Natural killer cell (primary cell): ENCODE data around the gene SYNGR2. TPM values are rescaled to one million over a fixed set of nuclear protein-coding genes. Genes with fewer than 3 reads are reported as not detected.

Experiments
- ATAC-seq, 3 donors: fragments of 150-1000 bp in 2 of 3; fragments of 200-7000 bp in 1 of 3; cut with Tn5 transposase; 1 replicate in 1 of 3; 2 replicates in 2 of 3; pipeline ENCODE4 v1.10.0; 2021; ENCODE audit warnings: mild to moderate bottlenecking in 2 of 3, moderate library complexity in 2 of 3
- DNase-seq, 2 donors: peaks; one replicate each; pipeline versions ENCODE4 v3.0.0 to v3.0.0-alpha.2; 2013 to 2021; ENCODE audit warnings: mixed read lengths in 1 of 2
- H3K27ac ChIP-seq: one replicate; pipeline ENCODE4 v1.5.1; 2013; ENCODE audit warnings: mild to moderate bottlenecking, low read length
- H3K27me3 ChIP-seq: one replicate; pipeline ENCODE4 v1.6.1; 2013; ENCODE audit warnings: low read length; ENCODE audit not compliant: control insufficient read depth, insufficient read depth
- H3K36me3 ChIP-seq: one replicate; pipeline ENCODE4 v1.6.1; 2013; ENCODE audit warnings: low read length; ENCODE audit not compliant: control insufficient read depth, insufficient read depth
- H3K4me1 ChIP-seq: one replicate; pipeline ENCODE4 v1.6.1; 2013; ENCODE audit warnings: low read length; ENCODE audit not compliant: control insufficient read depth, insufficient read depth
- H3K4me3 ChIP-seq: one replicate; pipeline ENCODE4 v1.5.1; 2013; ENCODE audit warnings: low read length
- H3K9me3 ChIP-seq: one replicate; pipeline ENCODE4 v1.6.1; 2013; ENCODE audit warnings: low read length; ENCODE audit not compliant: control insufficient read depth, insufficient read depth
- H3K27ac Mint-ChIP-seq, 2 donors: one replicate each; pipeline ENCODE4 v1.8.0; 2022; ENCODE audit warnings: mild to moderate bottlenecking in 2 of 2, mixed read lengths in 2 of 2, moderate library complexity in 1 of 2
- H3K27me3 Mint-ChIP-seq, 2 donors: one replicate each; pipeline ENCODE4 v1.8.0; 2022; ENCODE audit warnings: low read depth in 2 of 2, mixed read lengths in 2 of 2
- H3K36me3 Mint-ChIP-seq: one replicate; pipeline ENCODE4 v1.8.0; 2022; ENCODE audit warnings: mixed read lengths
- H3K4me1 Mint-ChIP-seq, 2 donors: one replicate each; pipeline ENCODE4 v1.8.0; 2022; ENCODE audit warnings: mixed read lengths in 2 of 2
- H3K4me3 Mint-ChIP-seq: one replicate; pipeline ENCODE4 v1.8.0; 2022; ENCODE audit warnings: mild to moderate bottlenecking, moderate library complexity, mixed read lengths
- H3K9me3 Mint-ChIP-seq, 2 donors: one replicate each; pipeline ENCODE4 v1.8.0; 2022; ENCODE audit warnings: mixed read lengths in 2 of 2
- WGBS: methylation state at CpG from one replicate; pipeline ENCODE4 v1.1.7; 2013; ENCODE audit warnings: missing lambda C conversion rate; ENCODE audit not compliant: insufficient coverage; 5-methylcytosine and 5-hydroxymethylcytosine counted together
- intact Hi-C: fragments of 100-400 bp; cut with micrococcal nuclease; formaldehyde crosslinking; loops from one replicate; pipeline ENCODE4 v1.14.2; 2022
- total RNA-seq, 4 donors: library from RNA; stranded (reverse); fragments of 120-200 nt in 1 of 4; gene quantifications; one replicate each; pipeline versions ENCODE4 v1.2.3 to v1.2.4, GENCODE V29; 2013 to 2022
- TF ChIP-seq, protein P1 (sequence below): fragments of 200-600 bp; IDR thresholded peaks from one replicate; pipeline ENCODE4 v1.8.0; 2022; ENCODE audit warnings: antibody characterized with exemption

The SYNGR2 gene
- total RNA-seq, 3 donors from 2014 or later (not counting 1 experiment from before 2014, with no cell fraction given) = 41.2 to 62.1 (median 43.5) TPM

DNA sequence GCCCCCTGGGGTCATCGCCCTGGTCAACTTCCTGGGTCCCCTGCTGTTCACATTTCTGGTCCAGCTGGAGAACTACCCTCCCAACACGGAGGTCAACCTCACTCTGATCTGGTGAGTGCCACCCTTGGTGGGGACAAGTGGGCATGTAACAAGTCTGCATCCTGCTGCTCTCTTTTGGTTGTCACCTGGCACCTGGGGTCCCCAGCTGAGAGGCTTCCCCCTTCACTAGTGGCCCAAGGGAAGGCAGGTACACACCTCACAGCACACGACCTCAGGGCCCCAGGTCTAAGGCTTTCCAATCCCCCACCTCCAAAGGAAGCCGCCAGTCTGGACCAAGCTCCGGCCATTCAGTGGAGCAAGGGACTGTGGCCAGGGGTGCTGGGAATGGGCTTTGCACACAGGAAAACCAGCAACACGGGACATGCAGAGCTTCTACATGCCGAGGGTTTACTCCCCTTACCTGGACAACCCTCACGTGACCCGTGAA, 33.4 kb upstream of the SYNGR2 start:
- no peaks in the 10 kb centered on the region for H3K27me3 ChIP-seq
- DNase-seq (peak in 1 of 2 donors; percentile 18), ATAC-seq (no peak)
- Mint-ChIP-seq H3K27me3 (no peaks in the 10 kb centered on the region), H3K36me3 (peaks cover 10% of the 10 kb centered on the region), H3K27ac (peak overlapping the region; percentile 83 to 99), H3K4me1 (peaks cover 72 to 81% of the 10 kb centered on the region in 2 donors), H3K9me3 (no peaks in the 10 kb centered on the region), H3K4me3 (no peak overlapping the region)
- intact Hi-C loops = loop anchor here (1.0 to 5.0 kb wide), 2 partner anchors 23 to 1667 kb away; no protein-coding TSS in a partner anchor
- TF ChIP-seq, protein P1, sequence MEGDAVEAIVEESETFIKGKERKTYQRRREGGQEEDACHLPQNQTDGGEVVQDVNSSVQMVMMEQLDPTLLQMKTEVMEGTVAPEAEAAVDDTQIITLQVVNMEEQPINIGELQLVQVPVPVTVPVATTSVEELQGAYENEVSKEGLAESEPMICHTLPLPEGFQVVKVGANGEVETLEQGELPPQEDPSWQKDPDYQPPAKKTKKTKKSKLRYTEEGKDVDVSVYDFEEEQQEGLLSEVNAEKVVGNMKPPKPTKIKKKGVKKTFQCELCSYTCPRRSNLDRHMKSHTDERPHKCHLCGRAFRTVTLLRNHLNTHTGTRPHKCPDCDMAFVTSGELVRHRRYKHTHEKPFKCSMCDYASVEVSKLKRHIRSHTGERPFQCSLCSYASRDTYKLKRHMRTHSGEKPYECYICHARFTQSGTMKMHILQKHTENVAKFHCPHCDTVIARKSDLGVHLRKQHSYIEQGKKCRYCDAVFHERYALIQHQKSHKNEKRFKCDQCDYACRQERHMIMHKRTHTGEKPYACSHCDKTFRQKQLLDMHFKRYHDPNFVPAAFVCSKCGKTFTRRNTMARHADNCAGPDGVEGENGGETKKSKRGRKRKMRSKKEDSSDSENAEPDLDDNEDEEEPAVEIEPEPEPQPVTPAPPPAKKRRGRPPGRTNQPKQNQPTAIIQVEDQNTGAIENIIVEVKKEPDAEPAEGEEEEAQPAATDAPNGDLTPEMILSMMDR = no peak
- peaks cover 53% of the 10 kb centered on the region for H3K36me3 ChIP-seq
- 85% methylated on average over 9 of the region's 9 CpGs for WGBS
- H3K27ac ChIP-seq = no peak overlapping the region
- no peak overlapping the region for H3K4me3 ChIP-seq
- H3K9me3 ChIP-seq = no peaks in the 10 kb centered on the region
- H3K4me1 ChIP-seq = peaks cover 84% of the 10 kb centered on the region

DNA sequence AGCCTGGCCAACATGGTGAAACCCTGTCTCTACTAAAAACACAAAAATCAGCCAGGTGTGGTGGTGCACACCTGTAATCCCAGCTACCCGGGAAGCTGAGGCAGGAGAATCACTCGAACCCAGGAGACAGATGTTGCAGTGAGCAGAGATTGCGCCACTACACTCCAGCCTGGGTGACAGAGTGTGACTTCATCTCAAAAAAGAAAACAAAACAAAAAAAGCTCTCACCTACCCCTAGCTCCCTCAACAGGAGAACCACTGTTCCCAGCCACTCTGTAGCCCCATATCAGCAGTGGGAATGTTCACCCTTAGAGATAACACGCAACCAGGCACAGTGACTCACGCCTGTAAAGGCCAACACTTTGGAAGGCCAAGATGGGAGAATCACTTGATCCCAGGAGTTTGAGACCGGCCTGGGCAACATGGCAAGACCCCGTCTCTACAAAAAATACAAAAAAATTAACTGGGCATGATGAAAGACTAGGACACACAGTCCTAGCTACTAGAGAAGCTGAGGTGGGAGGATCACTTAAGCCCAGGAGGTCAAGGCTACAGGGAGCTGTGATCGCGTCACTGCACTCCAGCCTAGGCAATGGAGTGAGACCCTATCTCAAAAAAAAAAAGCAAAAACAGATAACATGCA, 32.4 kb upstream of the SYNGR2 start:
- Mint-ChIP-seq H3K9me3 (no peaks in the 10 kb centered on the region), H3K4me1 (peaks cover 74 to 78% of the 10 kb centered on the region in 2 donors), H3K36me3 (peaks cover 10% of the 10 kb centered on the region), H3K4me3 (peak overlapping the region; percentile 53), H3K27ac (peak overlapping the region; percentile 71 to 74), H3K27me3 (no peaks in the 10 kb centered on the region)
- Histone ChIP-seq H3K27ac (no peak overlapping the region), H3K4me3 (no peak overlapping the region), H3K9me3 (no peaks in the 10 kb centered on the region), H3K4me1 (peaks cover 84% of the 10 kb centered on the region), H3K27me3 (no peaks in the 10 kb centered on the region), H3K36me3 (peaks cover 53% of the 10 kb centered on the region)
- DNase-seq (peak in 1 of 2 donors; percentile 5), ATAC-seq (no peak)
- intact Hi-C loops = no loop called here
- 93% methylated on average over 8 of the region's 9 CpGs for WGBS
- TF ChIP-seq, protein P1 = no peak

DNA sequence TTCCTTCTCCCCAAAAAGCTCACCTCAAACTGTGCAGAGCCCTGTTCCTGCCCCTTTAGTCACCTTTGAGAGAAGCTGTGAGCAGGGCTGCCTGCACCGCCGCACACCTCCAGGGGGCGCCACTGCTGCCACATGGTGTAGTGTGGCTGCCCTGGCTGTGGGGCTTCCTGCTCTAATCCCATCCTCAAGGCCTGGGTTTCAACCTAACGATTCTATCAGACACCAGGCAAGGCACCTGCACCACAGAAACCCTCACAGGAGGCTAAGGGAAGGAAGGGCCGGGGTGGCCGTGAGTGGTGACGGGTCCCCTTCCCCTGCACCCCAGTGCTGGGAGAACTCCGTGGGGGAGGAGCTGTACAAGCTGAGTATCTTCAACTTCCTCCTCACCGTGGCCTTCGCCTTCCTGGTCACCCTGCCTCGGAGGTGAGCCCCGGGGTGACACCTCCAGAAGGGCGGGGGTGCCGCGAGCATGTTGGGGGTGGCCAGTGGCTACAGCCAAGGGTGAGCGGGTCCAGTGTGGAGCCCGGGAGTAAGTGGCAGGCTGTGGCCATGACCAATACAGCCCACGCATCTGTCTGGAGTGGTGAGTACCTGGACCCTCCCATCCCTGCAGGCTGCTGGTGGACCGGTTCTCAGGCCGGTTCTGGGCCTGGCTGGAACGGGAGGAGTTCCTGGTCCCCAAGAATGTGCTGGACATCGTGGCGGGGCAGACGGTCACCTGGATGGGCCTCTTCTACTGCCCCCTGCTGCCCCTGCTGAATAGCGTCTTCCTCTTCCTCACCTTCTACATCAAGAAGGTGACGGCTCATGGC, 30.8 kb upstream of the SYNGR2 start:
- peak overlapping the region; percentile 59 for H3K27ac ChIP-seq
- Mint-ChIP-seq H3K4me1 (peaks cover 74 to 75% of the 10 kb centered on the region in 2 donors), H3K27me3 (no peaks in the 10 kb centered on the region), H3K27ac (peak overlapping the region; percentile 91 to 94), H3K36me3 (peaks cover 10% of the 10 kb centered on the region), H3K4me3 (peak overlapping the region; percentile 74), H3K9me3 (no peaks in the 10 kb centered on the region)
- H3K9me3 ChIP-seq = no peaks in the 10 kb centered on the region
- WGBS = 36% methylated on average over 21 of the region's 26 CpGs
- ATAC-seq (peak; percentile 19 to 32 (median 27)), DNase-seq (peak; percentile 45 to 77)
- peaks cover 93% of the 10 kb centered on the region for H3K4me1 ChIP-seq
- H3K27me3 ChIP-seq = no peaks in the 10 kb centered on the region
- TF ChIP-seq, protein P1 = peak; percentile 33
- H3K4me3 ChIP-seq = no peak overlapping the region
- peaks cover 63% of the 10 kb centered on the region for H3K36me3 ChIP-seq
- intact Hi-C loops = no loop called here
